ENCODE results near the gene GZF1.
A peak's percentile ranks its signal among the peaks of the same experiment; 100 is the strongest.

GZF1 gene

GRCh38 chr20:23361476-23362391, at the start of gene GZF1:
TSS of gene GZF1 (plus strand) at chr20:23362182. CDS start at chr20:23364384, 2,202 bp downstream.
- DNase-seq (ENCODE audit: low read depth in 2 of 2), result peak; percentile 93 to 97

DNA sequence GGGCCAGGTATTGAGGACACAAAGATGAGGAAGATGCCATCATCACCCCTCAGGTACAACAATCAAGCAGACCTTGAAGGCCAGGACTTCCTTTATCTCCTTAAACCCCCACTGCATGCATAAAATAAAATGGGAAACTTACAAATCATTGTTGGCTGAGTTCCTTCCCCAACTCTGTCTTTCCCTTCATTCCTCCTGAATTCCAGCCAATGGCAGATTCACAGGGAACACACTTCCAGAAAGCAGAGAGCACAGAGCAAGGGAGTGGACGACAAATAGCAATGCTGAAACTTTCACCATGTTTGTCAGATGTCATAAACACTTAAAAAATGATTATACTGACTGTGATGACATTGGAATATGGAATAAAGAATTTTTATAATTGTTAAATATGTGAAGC, 48.7 kb upstream of the GZF1 start:
- DNase-seq (ENCODE audit: low read depth in 2 of 2), result no peak

- no peak for DNase-seq (ENCODE audit: low read depth in 2 of 2)
Measured at GRCh38 chr20:23314699-23315098, 47.3 kb upstream of the GZF1 start.

GRCh38 chr20:23315099-23315498, 46.9 kb upstream of the GZF1 start:
- DNase-seq (ENCODE audit: low read depth in 2 of 2), result no peak

- DNase-seq (ENCODE audit: low read depth in 2 of 2), result no peak
Measured at GRCh38 chr20:23316626-23317025, 45.4 kb upstream of the GZF1 start.

DNA sequence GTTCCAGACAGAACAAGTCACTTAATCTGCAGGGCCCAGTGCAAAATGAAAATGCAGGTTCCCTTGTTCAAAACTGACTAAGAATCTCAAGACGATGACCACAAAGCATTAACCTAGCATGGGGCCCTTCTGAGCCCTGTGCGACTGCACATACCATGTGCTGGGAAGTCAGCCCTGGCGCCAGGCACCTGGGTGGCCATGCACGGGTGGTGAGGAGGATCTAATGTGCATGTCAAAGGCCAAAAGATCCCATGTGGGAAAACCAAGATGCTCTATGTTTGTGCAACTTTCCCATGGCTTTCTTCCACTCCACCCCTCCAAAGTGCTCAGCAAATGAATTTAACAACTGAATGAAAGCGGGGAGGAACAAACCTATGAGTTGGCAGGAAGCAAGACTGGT, 44.9 kb upstream of the GZF1 start:
- no peak for DNase-seq (ENCODE audit: low read depth in 2 of 2)

DNA sequence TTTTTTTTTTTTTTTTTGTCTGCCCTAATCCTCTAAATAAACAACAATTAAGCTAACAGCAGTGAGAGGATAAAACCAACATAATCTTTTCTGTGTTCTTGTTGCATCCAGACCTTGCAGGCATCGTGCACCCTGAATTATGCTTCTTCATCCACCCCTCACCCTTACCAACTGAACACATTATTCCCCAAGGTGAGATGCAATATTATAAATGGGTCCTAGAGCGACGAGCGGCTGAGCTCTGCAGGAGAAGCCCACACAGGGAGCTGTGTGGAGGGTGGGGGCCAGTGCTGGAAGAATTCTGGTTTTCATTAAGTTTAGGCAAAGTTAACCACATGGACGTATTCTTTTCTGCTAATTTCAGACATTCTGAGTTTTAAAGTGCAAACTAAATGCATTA, 43.6 kb upstream of the GZF1 start:
- DNase-seq (ENCODE audit: low read depth in 2 of 2), result no peak

DNA sequence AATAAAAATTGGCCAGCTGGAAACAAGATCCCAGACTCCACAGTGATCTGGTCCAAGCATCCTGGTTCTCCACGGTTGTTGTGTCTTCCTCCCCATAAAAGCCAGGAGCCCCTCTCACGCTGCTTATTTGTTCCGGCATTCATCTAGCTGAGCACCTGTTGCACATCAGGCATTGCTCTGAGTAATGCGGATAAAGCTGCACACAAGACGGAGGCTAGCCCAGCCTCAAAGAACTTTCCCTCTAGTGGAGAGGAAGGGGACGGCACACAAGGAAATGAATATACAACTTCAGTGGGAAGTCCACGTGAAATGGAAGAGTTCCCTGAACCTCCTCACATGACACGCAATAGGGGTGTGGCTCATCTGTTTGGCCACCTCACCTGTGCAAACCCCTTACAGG, 41.7 kb upstream of the GZF1 start:
- no peak for DNase-seq (ENCODE audit: low read depth in 2 of 2)

GRCh38 chr20:23325107-23325506, 36.9 kb upstream of the GZF1 start:
- no peak for DNase-seq (ENCODE audit: low read depth in 2 of 2)

DNA sequence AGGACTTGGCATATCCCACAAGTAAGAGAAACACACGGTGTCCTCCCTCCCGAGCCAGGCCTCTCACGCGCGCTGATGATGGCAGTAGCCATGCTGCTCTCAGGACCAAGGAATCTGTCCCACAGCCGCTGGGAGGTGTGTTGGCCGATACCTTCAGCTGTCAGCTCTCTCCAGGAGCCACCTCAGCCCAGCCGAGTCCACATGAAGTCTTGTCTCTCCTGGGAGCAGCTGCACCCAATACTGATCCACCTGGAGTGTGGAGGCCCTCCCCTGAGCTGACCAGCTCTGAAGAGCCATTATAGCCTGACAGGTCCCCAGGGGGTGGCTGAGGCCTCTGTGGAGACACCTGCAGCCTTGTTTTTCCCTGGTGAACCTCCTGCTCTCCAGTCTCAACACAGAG, 35.2 kb upstream of the GZF1 start:
- no peak for DNase-seq (ENCODE audit: low read depth in 2 of 2)

DNA sequence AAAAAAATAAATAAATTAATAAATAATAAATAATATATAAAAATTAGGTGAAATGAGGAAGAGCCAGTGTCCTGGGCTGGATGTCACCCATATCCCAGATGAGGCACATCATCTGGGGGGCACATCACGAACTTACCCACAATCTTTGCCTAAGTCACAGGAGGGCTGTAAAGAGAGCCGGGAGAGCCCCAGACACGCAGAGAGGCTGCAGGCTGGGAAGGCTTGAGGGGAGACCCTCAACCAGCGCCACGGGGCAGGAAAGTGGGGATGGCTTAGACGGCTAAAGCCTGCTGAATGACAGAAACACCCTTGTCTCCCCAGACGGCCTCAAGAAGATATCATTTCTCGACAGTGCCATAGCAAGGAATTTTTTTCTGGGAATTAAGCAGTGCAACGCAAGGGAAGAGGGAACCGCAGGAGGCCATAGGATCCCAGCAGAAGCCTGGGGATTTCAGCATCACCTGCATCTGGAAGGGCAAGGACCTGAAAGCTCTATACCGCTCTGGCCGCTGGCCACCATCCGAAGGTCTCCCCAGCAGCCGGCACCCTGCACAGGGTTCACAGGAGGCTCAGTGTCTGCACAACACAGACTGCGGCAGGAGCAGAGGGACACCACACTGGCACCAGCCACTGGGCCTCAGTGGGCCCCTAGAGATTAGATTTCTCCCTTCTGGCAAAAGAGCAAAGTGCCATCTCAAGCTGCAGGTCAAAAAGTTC, 34.2 kb upstream of the GZF1 start:
- no peak for DNase-seq (ENCODE audit: low read depth in 2 of 2)

GRCh38 chr20:23331450-23332350, 30.3 kb upstream of the GZF1 start:
- DNase-seq (ENCODE audit: low read depth in 2 of 2), result no peak

DNA sequence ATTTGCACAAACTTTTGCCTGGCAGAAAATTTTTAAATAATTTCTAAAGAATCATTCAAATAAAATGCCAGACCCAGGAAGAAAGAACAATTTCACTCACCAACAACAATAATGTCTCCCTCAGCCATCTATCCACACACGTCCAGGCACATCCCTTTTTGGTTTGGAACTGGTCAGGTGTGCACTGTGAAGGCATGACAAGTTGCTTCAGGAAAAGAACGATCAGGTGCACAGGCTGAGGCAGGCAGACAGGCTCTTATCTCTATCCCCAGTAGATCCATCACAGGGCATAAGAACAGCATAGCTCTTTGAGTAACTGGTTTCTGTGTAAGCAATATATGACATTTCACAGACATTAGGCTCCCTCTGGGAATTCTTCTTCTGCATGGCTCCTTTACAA, 29.5 kb upstream of the GZF1 start:
- no peak for DNase-seq (ENCODE audit: low read depth in 2 of 2)

- DNase-seq (ENCODE audit: low read depth in 2 of 2), result no peak
Measured at GRCh38 chr20:23334111-23334510, 27.9 kb upstream of the GZF1 start.

GRCh38 chr20:23335521-23335920, 26.5 kb upstream of the GZF1 start:
- DNase-seq (ENCODE audit: low read depth in 2 of 2), result no peak

GRCh38 chr20:23336476-23336875, 25.5 kb upstream of the GZF1 start:
- DNase-seq (ENCODE audit: low read depth in 2 of 2), result no peak

- no peak for DNase-seq (ENCODE audit: low read depth in 2 of 2)
Measured at GRCh38 chr20:23337312-23337711, 24.7 kb upstream of the GZF1 start.

GRCh38 chr20:23339986-23340385, 22.0 kb upstream of the GZF1 start:
- DNase-seq (ENCODE audit: low read depth in 2 of 2), result no peak

DNA sequence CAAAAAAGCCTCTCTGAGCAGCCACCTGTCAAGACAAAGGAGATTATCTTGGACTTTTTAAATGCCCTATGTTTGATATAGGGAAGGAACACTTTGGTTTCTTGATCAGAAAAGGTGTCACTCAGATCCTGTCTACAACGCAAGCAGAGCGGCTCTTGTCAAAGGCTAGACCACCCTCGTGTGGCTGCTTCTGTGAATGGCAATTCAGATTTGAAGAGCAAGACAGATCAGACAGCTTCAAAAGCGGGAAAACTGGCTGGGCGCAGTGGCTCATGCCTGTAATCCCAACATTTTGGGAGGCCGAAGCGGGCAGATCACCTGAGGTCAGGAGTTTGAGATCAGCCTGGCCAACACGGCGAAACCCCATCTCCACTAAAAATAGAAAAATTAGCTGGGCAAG, 21.5 kb upstream of the GZF1 start:
- no peak for DNase-seq (ENCODE audit: low read depth in 2 of 2)

DNA sequence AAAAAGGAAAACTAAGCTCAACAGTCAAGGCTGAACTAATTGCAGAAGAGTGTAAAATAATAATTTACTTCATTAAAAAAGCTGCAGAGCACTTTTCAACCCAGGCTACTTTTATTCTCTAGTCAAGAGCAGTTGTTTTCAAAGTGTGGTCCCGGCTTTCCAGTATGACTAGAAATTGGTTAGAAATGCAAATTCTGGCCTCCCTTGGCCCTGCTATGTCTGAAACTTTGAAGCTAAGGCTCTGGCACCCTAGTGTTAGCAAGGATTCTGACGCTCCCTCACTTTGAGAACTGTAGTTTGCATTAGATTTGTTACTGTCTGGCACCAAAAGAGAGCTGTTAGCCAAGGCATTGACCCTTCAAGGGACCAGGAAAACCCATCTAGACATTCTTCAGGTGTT, 20.9 kb upstream of the GZF1 start:
- DNase-seq (ENCODE audit: low read depth in 2 of 2), result no peak

DNA sequence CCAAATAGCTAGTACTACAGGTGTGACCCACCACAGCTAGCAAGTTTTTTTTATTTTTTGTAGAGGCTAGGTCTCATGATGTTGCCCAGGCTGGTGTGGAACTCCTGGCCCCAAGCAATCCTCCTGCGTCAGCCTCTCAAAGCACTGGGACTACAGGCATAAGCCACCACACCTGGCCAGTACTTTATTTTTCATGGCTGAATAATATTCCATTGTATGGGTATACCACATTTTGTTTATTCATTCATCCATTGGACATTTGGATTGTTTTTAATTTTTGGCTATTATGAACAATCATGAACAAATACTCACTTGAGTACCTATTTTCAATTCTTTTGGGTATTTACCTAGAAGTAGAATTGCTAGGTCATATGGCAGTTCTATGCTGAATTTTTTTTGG, 18.4 kb upstream of the GZF1 start:
- no peak for DNase-seq (ENCODE audit: low read depth in 2 of 2)

- DNase-seq (ENCODE audit: low read depth in 2 of 2), result no peak
Measured at GRCh38 chr20:23344336-23344735, 17.6 kb upstream of the GZF1 start.
